Activated CD8-positive, alpha-beta memory T cell treated with anti-CD3 and anti-CD28 coated beads, Interleukin-2, amount 50 U/mL, for 4 hours (primary cell): Measurements from ENCODE around the gene ZNF716.
"Not testable (repeated sequence)": the region's sequence is repeated elsewhere in the genome, so short reads cannot be mapped to it uniquely, and the experiment has no call there.

ENCODE experiments used
- DNase-seq: peaks from one replicate; pipeline ENCODE4 v3.0.0-alpha.2; 2020

The ZNF716 gene

DNA sequence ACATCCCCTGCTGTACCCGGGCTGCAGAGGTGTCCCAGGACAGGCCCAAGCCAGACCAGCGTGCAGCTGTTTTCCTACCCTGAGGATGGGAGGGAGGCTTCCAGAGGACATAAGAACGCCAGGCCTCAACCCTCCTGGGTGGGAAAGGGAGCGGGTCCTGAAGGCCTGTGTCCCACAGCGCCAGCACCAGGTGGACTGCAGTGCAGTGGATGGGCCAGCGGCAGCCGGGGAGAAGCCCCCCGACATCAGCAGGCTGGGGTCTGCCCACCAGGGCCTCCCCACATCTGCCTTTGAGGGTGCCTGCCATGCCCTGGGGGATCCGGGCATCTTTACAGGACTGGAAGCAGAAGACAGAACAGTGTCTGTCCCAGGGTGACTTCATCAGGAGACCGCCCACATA is 22.8 kb upstream of the ZNF716 start:
- DNase-seq = no peak

DNA sequence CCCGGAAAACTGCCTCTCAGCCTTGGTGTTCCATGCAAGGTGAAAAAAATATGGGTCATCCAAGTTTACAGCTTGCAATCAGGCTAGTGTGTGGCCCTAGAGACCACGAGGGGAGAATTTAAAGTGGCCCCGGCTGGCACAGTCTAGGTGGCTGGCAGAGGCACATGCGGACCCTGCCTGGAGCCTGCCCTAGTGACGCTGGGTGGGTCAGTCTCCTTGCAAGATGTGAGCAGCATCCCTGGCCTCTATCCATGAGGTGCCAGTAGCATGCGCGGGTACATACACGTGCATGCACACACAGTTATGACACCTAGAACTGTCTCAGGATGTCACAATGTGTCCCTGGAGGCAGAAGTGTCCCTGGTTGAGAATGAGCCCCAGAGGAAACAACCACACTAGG is 22.4 kb upstream of the ZNF716 start:
- no peak for DNase-seq

DNA sequence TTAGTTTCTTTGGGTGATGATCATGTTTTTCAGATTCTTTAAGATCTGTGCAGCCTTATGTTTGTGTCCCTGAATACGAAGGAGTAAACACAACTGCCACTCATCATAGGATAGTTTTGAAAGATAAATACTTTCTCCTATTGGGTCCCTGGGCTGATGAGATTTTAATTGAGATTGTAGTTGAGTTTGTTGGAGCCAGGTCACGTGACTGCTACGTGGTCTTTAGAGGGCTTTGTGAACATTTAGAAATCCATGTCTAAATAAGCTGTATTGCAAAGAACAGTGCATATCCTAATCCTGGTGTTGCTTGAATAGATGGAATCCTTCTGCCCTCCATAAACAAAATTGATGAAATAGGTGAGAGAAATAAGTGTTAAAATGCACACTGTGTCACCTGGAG is 17.4 kb upstream of the ZNF716 start:
- DNase-seq = no peak

DNA sequence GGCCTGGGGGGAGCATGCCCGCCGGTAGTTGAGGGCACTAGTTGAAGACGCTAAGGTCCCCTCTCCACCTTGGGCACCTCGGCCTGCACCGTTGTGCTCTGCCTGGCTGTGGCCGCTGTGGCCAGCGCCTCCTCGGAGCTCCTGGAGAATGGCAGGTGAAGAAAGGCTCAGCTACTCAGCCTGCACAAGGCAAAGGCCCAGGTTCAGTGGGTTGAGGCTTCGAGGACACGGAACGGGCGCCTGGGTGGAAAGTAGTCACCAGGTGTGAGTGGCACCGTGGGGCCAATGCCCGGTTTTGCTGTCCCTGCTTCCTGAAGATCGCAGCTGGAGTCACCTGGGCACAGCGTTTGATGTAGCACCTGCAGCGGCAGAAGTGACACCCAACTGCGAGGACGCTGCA is 12.4 kb upstream of the ZNF716 start:
- DNase-seq = no peak

DNA sequence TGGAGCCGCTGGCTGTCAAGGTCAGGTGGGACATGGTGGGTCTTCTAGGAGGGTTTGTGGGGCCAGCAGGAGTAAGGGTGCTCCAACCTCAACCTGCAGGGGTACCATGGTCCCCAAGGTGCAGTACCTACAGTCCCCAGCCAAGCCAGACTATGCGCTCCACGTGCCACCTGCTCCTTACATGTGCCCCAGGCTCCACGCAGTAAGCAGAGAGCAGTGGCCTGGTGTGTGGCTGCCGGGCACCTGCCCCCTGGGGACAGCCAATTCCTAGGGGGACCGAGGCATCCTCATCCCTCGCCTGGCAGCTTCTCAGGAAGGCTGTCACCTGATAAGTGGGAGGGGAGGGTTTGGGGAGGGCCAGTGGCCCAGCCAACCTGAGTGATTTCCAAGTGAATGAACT is 11.7 kb upstream of the ZNF716 start:
- no peak for DNase-seq

DNA sequence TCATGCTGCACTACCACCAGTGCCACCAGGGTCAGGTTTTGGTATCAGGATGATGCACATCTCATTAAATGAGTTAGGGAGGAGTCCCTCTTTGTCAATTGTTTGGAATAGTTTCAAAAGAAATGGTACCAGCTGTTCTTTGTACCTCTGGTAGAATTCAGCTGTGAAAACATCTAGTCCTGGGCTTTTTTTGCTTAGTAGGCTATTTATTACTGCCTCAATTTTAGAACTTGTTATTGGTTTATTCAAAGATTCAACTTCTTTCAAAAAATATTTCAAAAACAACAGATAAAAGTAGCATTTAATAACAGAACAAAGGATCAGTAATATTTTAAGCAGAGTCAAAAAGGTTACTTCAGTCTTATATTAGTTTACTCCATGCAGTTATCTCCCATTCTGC is 6.4 kb upstream of the ZNF716 start:
- no peak for DNase-seq

DNA sequence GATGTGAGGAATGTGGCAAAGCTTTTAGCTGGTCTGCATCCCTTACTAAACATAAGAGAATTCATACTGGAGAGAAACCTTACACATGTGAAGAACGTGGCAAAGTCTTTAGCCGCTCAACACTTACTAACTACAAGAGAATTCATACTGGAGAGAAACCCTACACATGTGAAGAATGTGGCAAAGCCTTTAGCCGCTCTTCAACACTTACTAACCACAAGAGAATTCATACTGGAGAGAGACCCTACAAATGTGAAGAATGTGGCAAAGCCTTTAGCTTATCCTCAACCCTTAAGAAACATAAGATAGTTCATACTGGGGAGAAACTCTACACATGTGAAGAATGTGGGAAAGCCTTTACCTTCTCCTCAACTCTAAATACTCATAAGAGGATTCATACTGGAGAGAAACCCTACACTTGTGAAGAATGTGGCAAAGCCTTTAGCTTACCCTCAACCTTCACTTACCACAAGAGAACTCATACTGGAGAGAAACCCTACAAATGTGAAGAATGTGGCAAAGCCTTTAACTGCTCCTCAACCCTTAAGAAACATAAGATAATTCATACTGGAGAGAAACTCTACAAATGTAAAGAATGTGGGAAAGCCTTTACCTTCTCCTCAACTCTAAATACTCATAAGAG is 19.3 kb downstream of the ZNF716 start:
- DNase-seq = not testable (repeated sequence)

DNA sequence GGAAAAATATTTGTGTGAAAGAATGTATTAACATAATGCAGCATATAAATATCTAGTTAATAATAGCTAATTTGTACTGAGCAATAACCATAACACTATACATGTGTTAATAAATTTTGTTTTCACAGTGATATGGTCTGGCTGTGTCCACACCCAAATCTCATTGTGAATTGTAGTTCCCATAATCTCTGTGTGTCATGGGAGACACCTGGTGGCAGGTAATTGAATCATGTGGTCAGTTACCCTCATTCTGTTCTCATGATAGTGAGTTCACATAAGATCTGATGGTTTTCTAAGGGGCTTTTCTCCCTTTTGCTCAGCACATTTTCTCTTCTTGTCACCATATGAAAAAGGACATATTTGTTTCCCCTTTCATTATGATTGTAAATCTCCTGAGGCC is 30.3 kb downstream of the ZNF716 start:
- not testable (repeated sequence) for DNase-seq

DNA sequence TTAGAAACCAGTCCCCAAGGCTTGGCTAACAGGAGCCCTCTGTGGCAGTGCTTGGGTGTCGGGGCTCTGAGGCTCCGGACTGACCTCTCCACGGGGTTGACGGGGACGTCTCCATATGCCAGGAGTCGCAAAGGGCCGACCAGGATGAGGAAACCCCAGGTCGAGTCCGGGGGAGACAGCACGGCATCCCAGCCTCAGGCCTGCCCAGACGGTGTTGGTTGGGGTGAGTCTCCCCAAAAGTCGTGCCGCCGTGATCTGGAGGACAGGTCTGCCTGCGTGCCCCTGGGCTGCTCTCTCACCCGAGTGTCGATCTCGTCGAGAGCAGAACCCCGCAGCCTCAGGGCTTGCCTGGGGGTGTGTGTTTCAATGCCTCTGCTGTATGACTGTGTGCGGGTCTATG is 35.0 kb downstream of the ZNF716 start:
- DNase-seq = not testable (repeated sequence)

DNA sequence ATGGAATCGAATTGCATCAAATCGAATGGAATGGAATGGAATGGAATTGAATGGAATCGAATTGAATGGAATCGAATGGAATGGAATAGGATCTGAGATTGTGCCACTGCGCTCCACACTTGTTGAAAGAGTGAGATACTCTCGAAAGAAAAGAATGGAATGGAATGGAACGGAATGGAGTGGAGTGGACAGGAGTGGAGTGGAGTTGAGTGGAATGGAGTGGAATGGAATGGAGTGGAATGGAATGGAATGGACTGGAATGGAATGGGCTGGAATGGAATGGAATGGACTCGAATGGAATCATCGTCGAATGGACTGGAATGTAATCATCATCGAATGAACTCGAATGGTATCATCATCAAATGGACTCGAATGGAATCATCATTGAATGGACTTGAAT is 38.0 kb downstream of the ZNF716 start:
- no peak for DNase-seq

DNA sequence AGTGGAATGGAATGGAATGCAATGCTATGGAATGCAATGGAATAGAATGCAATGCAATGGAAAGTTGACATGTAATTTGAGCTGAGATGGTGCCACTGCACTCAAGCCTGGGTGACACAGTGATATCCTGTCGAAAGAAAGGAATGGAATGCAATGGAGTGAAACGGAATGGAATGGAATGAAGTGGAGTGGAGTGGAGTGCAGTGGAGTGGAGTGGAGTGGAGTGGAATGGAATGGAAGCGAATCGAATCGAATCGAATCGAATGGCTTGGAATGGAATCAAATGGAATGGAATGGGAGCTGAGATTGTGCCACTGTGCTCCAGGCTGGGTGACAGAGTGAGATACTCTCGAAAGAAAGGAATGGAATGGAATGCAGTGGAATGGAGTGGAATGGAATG is 45.1 kb downstream of the ZNF716 start:
- DNase-seq = not testable (repeated sequence)

DNA sequence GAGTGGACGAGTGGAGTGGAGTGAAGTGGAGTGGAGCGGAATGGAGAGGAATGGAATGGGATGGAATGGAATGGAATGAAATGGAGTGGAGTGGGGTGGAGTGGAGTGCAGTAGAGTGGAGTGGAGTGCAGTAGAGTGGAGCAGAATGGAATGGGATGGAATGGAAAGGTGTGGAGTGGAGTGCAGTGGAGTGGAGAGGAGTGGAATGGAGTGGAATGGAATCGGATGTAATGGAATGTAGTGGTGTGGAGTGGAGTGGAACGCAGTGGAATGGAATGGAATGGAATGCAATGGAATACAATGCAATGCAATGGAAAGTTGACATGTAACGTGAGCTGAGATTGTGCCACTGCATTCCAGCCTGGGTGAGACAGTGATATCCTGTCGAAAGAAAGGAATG is 46.4 kb downstream of the ZNF716 start:
- DNase-seq = no peak

DNA sequence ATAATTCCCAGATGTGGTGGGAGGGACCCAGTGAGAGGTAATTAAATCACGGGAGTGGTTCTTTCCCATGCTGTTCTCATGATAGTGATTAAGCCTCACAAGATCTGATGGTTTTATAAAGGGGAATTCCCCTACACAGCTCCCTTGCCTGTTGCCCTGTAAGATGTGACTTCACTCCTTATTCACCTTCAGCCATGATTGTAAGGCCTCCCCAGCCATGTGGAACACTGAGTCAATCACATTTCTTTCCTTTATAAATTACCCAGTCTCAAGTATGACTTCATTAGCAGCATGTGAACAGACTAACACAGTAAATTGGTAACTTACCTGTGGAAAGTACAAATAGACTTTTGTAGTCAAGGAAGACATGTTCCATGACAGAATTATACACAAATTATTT is 55.2 kb downstream of the ZNF716 start:
- no peak for DNase-seq
